GM19193 (cell line): Measurements from ENCODE around the gene CDK16.

Experiments
- POLR2A ChIP-seq: IDR thresholded peaks from 4 replicates; pipeline ENCODE4 v1.6.1; 2011; ENCODE audit not compliant: insufficient read depth, insufficient read length; ENCODE audit errors: extremely low read depth

Gene CDK16

GRCh38 chrX:47194194-47194787 is 24.2 kb upstream of the CDK16 start:
- TF ChIP-seq POLR2A = no peak

- no peak for TF ChIP-seq POLR2A
Measured at GRCh38 chrX:47196098-47196497, 22.4 kb upstream of the CDK16 start.

GRCh38 chrX:47197526-47197925 is 21.0 kb upstream of the CDK16 start:
- no peak for TF ChIP-seq POLR2A

GRCh38 chrX:47198026-47198686 is 20.3 kb upstream of the CDK16 start:
- TF ChIP-seq POLR2A = no peak

GRCh38 chrX:47198687-47199080 is 19.8 kb upstream of the CDK16 start:
- no peak for TF ChIP-seq POLR2A

- no peak for TF ChIP-seq POLR2A
Measured at GRCh38 chrX:47199286-47199685, 19.2 kb upstream of the CDK16 start.

GRCh38 chrX:47200385-47201150 is 17.9 kb upstream of the CDK16 start:
- no peak for TF ChIP-seq POLR2A

- no peak for TF ChIP-seq POLR2A
Measured at GRCh38 chrX:47201345-47201944, 17.0 kb upstream of the CDK16 start.

GRCh38 chrX:47202316-47202715 is 16.2 kb upstream of the CDK16 start:
- no peak for TF ChIP-seq POLR2A

GRCh38 chrX:47202877-47203276 is 15.6 kb upstream of the CDK16 start:
- TF ChIP-seq POLR2A = no peak

GRCh38 chrX:47204970-47205369 is 13.5 kb upstream of the CDK16 start:
- TF ChIP-seq POLR2A = no peak

- TF ChIP-seq POLR2A = no peak
Measured at GRCh38 chrX:47206316-47206715, 12.2 kb upstream of the CDK16 start.

GRCh38 chrX:47208108-47208507 is 10.4 kb upstream of the CDK16 start:
- TF ChIP-seq POLR2A = no peak

GRCh38 chrX:47209508-47210238 is 8.8 kb upstream of the CDK16 start:
- no peak for TF ChIP-seq POLR2A
